Neural cell (in vitro differentiated cells): Measurements from ENCODE around the gene IDH1.

Source experiments
- EP300 ChIP-seq: fragments of 450-650 bp; conservative IDR thresholded peaks from 2 replicates; pipeline ENCODE4 v1.6.1; 2014; ENCODE audit warnings: antibody characterized with exemption, mild to moderate bottlenecking, moderate library complexity; ENCODE audit not compliant: poor library complexity, severe bottlenecking
- EZH2 ChIP-seq: fragments of 200-600, 300-800 bp; shearing (Covaris generic), sonication (generic); IDR thresholded peaks from 2 replicates; pipeline ENCODE4 v1.6.1; 2014; ENCODE audit warnings: antibody characterized with exemption, low read length, borderline replicate concordance, mild to moderate bottlenecking; ENCODE audit not compliant: insufficient read depth, poor library complexity, severe bottlenecking
- POLR2AphosphoS5 ChIP-seq: IDR thresholded peaks from 2 replicates; pipeline ENCODE4 v1.6.1; 2012
- RAD21 ChIP-seq: fragments of 450-650 bp; conservative IDR thresholded peaks from 2 replicates; pipeline ENCODE4 v1.6.1; 2014; ENCODE audit warnings: antibody characterized with exemption, mild to moderate bottlenecking, moderate library complexity
- SMC3 ChIP-seq: fragments of 450-650 bp; conservative IDR thresholded peaks from 2 replicates; pipeline ENCODE4 v1.6.1; 2014; ENCODE audit warnings: antibody characterized with exemption, mild to moderate bottlenecking, moderate library complexity; ENCODE audit not compliant: poor library complexity
- TAF1 ChIP-seq: IDR thresholded peaks from 2 replicates; pipeline ENCODE4 v1.6.1; 2012; ENCODE audit warnings: low read depth
- TF ChIP-seq, protein P1 (sequence below): fragments of 450-650 bp; IDR thresholded peaks from 2 replicates; pipeline ENCODE4 v1.5.1; 2014; ENCODE audit warnings: antibody characterized with exemption, mild to moderate bottlenecking, moderate library complexity; ENCODE audit not compliant: poor library complexity, severe bottlenecking

GRCh38 chr2:208266936-208267335 lies 12.1 kb upstream of the IDH1 start:
- TF ChIP-seq, protein P1, sequence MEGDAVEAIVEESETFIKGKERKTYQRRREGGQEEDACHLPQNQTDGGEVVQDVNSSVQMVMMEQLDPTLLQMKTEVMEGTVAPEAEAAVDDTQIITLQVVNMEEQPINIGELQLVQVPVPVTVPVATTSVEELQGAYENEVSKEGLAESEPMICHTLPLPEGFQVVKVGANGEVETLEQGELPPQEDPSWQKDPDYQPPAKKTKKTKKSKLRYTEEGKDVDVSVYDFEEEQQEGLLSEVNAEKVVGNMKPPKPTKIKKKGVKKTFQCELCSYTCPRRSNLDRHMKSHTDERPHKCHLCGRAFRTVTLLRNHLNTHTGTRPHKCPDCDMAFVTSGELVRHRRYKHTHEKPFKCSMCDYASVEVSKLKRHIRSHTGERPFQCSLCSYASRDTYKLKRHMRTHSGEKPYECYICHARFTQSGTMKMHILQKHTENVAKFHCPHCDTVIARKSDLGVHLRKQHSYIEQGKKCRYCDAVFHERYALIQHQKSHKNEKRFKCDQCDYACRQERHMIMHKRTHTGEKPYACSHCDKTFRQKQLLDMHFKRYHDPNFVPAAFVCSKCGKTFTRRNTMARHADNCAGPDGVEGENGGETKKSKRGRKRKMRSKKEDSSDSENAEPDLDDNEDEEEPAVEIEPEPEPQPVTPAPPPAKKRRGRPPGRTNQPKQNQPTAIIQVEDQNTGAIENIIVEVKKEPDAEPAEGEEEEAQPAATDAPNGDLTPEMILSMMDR: no peak
- TF ChIP-seq EZH2 (no peak), POLR2AphosphoS5 (no peak), RAD21 (no peak), TAF1 (no peak), SMC3 (no peak), EP300 (no peak)
